KMS-11 (cell line): Measurements from ENCODE around the gene YIPF6.

Source experiments
- H2AFZ ChIP-seq: fragments of 200-600 bp; sonication (generic); 2 replicates; pipeline ENCODE4 v1.6.1; 2016; ENCODE audit warnings: antibody characterized with exemption, mixed run types, low read depth
- H3K27ac ChIP-seq: fragments of 200-600 bp; sonication (generic); 2 replicates; pipeline ENCODE4 v1.6.1; 2016; ENCODE audit warnings: mild to moderate bottlenecking, mixed run types
- H3K27me3 ChIP-seq: fragments of 200-600 bp; sonication (generic); 2 replicates; pipeline ENCODE4 v1.6.1; 2017; ENCODE audit warnings: mild to moderate bottlenecking, low read depth, mixed run types, moderate library complexity; ENCODE audit not compliant: insufficient read depth
- H3K36me3 ChIP-seq: fragments of 200-600 bp; sonication (generic); 2 replicates; pipeline ENCODE4 v1.6.1; 2017; ENCODE audit warnings: mild to moderate bottlenecking, mixed run types; ENCODE audit not compliant: insufficient read depth
- H3K4me1 ChIP-seq: fragments of 200-600 bp; sonication (generic); 2 replicates; pipeline ENCODE4 v1.6.1; 2016; ENCODE audit warnings: mild to moderate bottlenecking, low read depth, mixed run types; ENCODE audit not compliant: poor library complexity, severe bottlenecking
- H3K4me2 ChIP-seq: fragments of 200-600 bp; sonication (generic); 2 replicates; pipeline ENCODE4 v1.7.0; 2016; ENCODE audit warnings: mild to moderate bottlenecking, mixed run types
- H3K4me3 ChIP-seq: fragments of 200-600 bp; sonication (generic); IDR thresholded peaks from 2 replicates; pipeline ENCODE4 v1.6.1; 2017; ENCODE audit warnings: low read depth, low read length, mixed read lengths; ENCODE audit not compliant: insufficient read depth
- H3K79me2 ChIP-seq: fragments of 200-600 bp; sonication (generic); 2 replicates; pipeline ENCODE4 v1.6.1; 2016; ENCODE audit warnings: low read depth, mixed run types; ENCODE audit not compliant: insufficient read depth
- H3K9ac ChIP-seq: fragments of 200-600 bp; sonication (generic); 2 replicates; pipeline ENCODE4 v1.6.1; 2016; ENCODE audit warnings: mild to moderate bottlenecking, mixed run types
- H4K20me1 ChIP-seq: fragments of 200-600 bp; sonication (generic); 2 replicates; pipeline ENCODE4 v1.6.1; 2016; ENCODE audit warnings: mild to moderate bottlenecking, mixed run types; ENCODE audit not compliant: insufficient read depth
- TF ChIP-seq, protein P1 (sequence below): fragments of 200-600 bp; sonication (generic); conservative IDR thresholded peaks from 2 replicates; pipeline ENCODE4 v1.6.1; 2017; ENCODE audit warnings: low read depth, mild to moderate bottlenecking, antibody characterized with exemption, low read length, moderate library complexity, mixed read lengths

Gene YIPF6

DNA sequence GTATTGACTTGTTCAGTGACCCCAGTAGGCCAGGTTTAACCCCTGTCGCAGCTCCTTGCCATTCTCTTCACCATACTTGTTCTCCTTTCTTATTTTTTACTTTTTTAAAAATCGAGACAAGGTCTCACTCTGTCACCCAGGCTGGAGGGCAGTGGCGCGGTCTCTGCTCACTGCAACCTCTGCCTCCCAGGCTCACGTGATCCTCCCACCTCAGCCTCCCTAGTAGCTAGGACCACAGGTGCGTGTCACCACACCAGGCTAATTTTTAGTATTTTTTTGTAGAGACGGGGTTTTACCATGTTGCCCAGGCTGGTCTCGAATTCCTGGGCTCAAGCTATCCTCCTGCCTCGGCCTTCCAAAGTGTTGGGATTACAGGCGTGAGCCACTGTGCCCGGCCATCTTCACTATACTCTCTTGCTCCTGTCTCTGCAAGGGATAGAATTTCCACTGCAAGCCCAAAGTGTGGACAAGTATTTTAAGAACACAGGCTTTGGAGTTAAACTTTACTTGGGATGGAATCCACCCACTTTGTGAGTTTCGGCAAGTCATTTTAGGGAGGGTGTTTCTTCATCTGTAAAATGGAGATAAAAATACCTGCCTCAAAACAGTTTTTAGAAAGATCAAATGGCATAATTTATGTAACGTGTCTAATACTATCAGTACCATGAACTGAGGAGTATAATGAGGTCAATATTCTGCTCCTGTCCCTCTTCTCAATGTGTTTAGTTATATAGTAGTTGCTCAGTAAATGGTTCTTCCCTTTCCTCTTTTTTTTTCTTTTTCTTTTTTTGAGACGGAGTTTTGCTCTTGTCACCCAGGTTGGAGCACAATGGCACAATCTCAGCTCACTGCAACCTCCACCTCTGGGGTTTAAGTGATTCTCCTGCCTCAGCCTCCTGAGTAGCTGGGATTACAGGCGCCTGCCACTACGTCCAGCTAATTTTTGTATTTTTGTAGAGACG, 973 bp downstream of the YIPF6 start:
- Histone ChIP-seq H3K4me1 (peaks cover 9% of the 10 kb centered on the region), H3K27me3 (no peaks in the 10 kb centered on the region), H3K27ac (peak overlapping the region; percentile 75), H4K20me1 (no peaks in the 10 kb centered on the region), H3K4me3 (no peak overlapping the region), H3K79me2 (peaks cover 20% of the 10 kb centered on the region), H3K4me2 (peak overlapping the region; percentile 67), H3K9ac (peak overlapping the region; percentile 93), H2AFZ (peak overlapping the region; percentile 85; the same call in 1 of the 2 replicates), H3K36me3 (no peaks in the 10 kb centered on the region)
- TF ChIP-seq, protein P1, sequence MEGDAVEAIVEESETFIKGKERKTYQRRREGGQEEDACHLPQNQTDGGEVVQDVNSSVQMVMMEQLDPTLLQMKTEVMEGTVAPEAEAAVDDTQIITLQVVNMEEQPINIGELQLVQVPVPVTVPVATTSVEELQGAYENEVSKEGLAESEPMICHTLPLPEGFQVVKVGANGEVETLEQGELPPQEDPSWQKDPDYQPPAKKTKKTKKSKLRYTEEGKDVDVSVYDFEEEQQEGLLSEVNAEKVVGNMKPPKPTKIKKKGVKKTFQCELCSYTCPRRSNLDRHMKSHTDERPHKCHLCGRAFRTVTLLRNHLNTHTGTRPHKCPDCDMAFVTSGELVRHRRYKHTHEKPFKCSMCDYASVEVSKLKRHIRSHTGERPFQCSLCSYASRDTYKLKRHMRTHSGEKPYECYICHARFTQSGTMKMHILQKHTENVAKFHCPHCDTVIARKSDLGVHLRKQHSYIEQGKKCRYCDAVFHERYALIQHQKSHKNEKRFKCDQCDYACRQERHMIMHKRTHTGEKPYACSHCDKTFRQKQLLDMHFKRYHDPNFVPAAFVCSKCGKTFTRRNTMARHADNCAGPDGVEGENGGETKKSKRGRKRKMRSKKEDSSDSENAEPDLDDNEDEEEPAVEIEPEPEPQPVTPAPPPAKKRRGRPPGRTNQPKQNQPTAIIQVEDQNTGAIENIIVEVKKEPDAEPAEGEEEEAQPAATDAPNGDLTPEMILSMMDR = no peak

DNA sequence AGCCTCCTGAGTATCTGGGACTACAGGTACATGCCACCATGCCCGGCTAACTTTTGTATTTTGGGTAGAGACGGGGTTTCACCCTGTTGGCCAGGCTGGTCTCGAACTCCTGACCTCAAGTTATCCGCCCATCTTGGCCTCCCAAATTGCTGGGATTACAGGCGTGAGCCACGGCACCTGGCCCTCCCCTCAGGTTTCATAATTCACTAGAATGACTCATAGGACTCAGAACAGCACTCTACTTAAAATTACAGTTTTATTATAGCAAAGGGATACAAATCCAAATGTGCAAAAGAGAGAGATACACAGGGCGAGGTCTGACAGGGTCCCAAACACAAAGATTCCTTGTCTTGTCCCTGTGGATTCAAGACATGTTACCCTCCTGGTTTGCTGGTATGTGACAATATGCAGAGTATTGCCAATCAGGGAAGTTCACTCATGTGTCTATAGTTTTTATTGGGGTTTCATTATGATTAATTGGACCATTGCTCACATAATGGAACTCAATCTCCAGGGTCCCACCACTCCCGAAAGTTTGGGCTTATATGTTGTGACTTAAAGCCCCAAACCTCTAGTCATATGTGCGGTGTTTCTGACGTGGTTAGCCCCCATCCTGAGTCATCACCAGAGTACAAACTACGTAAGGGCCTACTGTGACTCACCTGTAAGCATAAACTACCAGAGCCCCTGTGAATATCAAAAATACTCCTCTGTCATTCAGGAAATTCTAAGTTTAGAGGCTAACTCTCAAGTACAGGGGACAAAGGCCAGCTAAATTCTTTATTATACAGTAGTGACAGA, 5.2 kb downstream of the YIPF6 start:
- Histone ChIP-seq H3K9ac (no peak overlapping the region), H3K27me3 (no peaks in the 10 kb centered on the region), H3K4me1 (peaks cover 6% of the 10 kb centered on the region), H3K79me2 (peaks cover 20% of the 10 kb centered on the region), H3K36me3 (no peaks in the 10 kb centered on the region), H4K20me1 (no peaks in the 10 kb centered on the region), H3K27ac (no peak overlapping the region), H3K4me2 (no peak overlapping the region), H3K4me3 (no peak overlapping the region), H2AFZ (no peak overlapping the region)
- TF ChIP-seq, protein P1 = no peak

DNA sequence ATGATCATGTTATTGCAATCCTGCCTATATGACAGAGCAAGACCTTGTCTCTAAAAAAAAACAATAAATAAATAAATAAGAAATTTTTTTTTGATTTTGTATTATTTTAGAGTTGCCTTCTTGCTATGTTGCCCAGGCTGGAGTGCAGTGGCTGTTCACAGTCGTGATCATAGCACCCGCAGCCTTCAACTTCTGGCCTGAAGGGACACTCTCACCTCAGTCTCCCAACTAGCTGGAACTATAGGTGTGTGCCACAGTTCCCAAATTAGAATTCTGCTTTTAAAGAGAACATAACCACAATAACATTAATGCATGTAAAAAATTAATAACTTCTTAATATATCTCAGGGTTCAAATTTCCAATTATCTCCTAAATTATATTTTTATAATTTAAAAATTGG, 7.8 kb downstream of the YIPF6 start:
- Histone ChIP-seq H3K4me3 (no peak overlapping the region), H3K4me1 (peaks cover 6% of the 10 kb centered on the region), H3K4me2 (no peak overlapping the region), H2AFZ (no peak overlapping the region), H3K9ac (no peak overlapping the region), H3K79me2 (no peaks in the 10 kb centered on the region; the same call in 1 of the 2 replicates), H3K36me3 (no peaks in the 10 kb centered on the region), H3K27ac (no peak overlapping the region), H4K20me1 (no peaks in the 10 kb centered on the region), H3K27me3 (no peaks in the 10 kb centered on the region)
- TF ChIP-seq, protein P1 = no peak

DNA sequence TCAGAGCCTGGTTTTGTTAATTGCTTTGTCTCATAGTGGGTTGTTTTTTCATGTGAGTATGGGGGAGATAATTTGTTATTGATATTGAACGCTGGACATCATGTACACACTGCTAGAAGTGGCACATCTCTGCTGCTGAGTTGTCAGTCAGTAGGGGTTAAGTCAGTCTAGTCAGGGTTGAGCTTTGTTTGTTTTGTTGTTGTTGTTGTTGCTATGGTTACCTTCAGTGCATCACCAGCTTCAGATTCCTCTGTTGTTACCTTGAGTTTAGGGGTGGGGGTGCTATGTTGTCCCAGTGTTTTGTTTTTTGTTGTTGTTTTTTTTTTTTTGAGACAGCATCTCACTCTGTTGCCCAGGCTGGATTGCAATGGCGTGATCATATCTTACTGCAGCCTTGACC, 9.9 kb downstream of the YIPF6 start:
- Histone ChIP-seq H2AFZ (no peak overlapping the region), H3K4me2 (no peak overlapping the region), H3K79me2 (no peaks in the 10 kb centered on the region; the same call in 1 of the 2 replicates), H4K20me1 (no peaks in the 10 kb centered on the region), H3K9ac (no peak overlapping the region), H3K27me3 (no peaks in the 10 kb centered on the region), H3K4me3 (no peak overlapping the region), H3K36me3 (no peaks in the 10 kb centered on the region), H3K4me1 (peaks cover 6% of the 10 kb centered on the region), H3K27ac (no peak overlapping the region)
- TF ChIP-seq, protein P1 = no peak
